Epithelial cell of proximal tubule (primary cell): Measurements from ENCODE around the gene TOP2A. TPM values are rescaled to one million over a fixed set of nuclear protein-coding genes. Genes with fewer than 3 reads are reported as not detected.

Source experiments
- DNase-seq: peaks from one replicate; pipeline ENCODE4 v3.0.0-alpha.2; 2011; ENCODE audit warnings: low read depth
- H3K4me3 ChIP-seq: 2 replicates; pipeline ENCODE4 v1.5.1; 2011; ENCODE audit warnings: low read depth, mild to moderate bottlenecking, low read length
- CTCF ChIP-seq: conservative IDR thresholded peaks from 2 replicates; pipeline ENCODE4 v1.5.1; 2012; ENCODE audit warnings: low read depth, mild to moderate bottlenecking, low read length
- total RNA-seq: library from RNA; depleted of rRNA; stranded (reverse); fragments of >200 nt; gene quantifications from 2 replicates; pipeline ENCODE4 v1.2.3, GENCODE V29; 2015

The TOP2A gene
- total RNA-seq, 1 donor from 2014 or later, result 206 TPM

- no peak overlapping the region for H3K4me3 ChIP-seq
- no peak for DNase-seq
- TF ChIP-seq CTCF, result no peak
Measured at GRCh38 chr17:40346765-40347158, 70.9 kb downstream of the TOP2A start.

GRCh38 chr17:40345994-40346764, 71.5 kb downstream of the TOP2A start:
- TF ChIP-seq CTCF, result no peak
- no peak for DNase-seq
- H3K4me3 ChIP-seq, result peak overlapping the region; percentile 82

DNA sequence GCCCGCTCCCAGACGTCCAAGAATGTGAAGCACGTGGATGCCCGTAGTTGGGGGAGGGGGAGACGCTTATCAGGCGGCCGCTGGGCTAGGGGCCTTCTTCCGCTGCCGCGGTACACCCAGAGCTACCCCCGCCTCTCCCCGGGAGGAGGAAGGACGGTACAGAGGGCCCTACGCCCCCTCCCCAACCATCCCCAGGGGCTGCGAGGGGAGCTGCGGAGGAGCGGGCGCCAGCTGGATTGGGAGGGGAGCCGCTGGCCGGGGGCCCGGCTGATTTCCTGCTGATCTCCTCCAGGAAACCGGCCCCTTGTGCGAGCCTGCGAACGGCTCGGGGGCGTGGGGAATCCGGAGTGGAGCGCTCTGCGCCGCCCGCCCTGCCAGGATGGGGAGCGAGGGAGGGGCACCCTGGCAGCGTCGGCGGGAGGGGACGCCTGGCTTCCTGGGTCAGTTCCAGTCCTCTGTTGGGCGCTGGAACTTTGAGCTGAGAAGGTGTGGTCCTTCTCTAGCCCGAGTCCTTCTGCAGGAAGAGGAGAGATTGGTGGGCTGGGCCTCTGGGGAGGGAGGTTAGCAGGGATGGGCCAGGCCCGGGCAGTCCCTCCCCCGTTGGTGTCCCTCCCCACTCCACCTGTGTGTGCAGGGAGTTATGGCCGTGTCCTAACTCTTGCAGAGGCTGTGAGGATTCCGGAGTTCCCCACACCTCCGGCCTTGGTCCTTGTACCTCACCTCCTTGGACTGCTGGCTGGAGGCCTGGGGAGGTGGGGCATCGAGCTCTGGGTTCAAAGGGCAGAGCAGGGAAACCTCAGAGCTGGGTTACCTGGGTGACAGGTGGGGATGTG, 72.3 kb downstream of the TOP2A start:
- DNase-seq, result no peak
- H3K4me3 ChIP-seq, result peak overlapping the region; percentile 82

DNA sequence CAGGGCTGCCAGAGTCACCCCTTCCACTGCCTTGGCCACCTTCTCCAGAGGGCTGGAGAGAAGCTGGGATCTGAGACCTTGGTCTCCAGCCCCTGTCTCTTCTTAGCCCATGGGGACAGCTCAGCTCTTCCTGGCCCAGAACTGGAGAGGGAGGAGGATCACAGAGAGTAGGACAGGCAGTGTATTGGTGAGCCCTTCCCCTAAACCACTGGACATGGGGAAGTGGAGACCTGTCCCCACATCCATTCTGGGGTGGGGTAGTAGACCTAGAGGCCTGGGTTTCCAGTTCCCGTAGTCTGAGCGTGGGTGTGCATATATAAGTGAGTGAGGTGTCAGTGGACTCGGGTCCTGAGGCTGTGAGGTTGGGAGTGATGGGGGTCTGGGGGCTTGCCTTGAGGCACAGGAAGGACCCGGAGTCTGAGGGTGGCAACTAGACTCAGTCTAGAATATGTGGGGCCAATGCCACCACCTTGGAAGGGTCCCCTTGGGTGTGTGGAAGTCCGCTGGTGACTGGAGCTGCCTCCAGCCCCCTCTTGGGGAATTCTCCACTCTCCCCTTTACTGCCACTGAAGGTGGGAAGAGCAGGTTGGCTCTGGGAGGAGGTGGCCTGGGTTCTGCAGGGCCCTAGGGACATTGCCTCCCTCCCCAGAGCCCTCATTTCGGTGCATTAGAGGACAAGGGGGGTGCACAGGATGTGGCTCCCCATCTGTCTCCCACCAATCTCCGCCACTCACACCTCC, 73.1 kb downstream of the TOP2A start:
- no peak for TF ChIP-seq CTCF

More for the DNA sequence above, 72.3 kb downstream of the TOP2A start:
- TF ChIP-seq CTCF, result no peak

GRCh38 chr17:40343219-40344119, 74.2 kb downstream of the TOP2A start:
- no peak for TF ChIP-seq CTCF
- DNase-seq, result no peak
- peak overlapping the region; percentile 82 for H3K4me3 ChIP-seq

More for the DNA sequence above, 73.1 kb downstream of the TOP2A start:
- no peak for DNase-seq
- H3K4me3 ChIP-seq, result peak overlapping the region; percentile 82

DNA sequence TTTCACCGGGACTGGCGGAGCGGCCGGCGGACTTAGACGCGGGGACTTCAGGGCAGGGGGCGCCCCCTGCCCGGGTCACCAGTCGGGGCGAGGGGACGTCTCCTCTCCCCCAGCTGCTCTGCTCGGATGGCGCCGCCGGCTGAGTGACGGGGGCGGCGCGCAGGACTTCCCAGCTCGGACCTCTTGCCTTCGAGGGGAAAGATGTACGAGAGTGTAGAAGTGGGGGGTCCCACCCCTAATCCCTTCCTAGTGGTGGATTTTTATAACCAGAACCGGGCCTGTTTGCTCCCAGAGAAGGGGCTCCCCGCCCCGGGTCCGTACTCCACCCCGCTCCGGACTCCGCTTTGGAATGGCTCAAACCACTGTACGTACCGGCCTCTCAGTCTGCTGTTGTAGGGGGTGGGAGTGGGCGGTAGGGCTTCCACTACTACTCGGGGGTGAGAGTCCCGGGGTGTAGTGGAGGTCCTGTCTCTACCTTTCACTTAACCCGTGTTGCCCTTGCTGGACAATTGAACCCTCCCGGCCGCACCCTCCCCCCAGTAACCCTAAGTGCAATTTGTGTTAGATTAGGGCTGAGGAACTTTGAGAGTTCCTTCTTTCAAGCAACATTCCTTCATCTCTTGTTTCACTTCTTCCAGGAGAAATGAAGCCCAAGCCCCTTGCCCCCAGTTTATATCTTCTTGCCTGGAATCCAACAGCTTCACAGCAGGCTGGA, 75.0 kb downstream of the TOP2A start:
- TF ChIP-seq CTCF, result no peak
- peak overlapping the region; percentile 82 for H3K4me3 ChIP-seq
- DNase-seq, result no peak
